WTC11 (cell line): ENCODE results near the gene SLC26A11. TPM values are rescaled to one million over a fixed set of nuclear protein-coding genes. Genes with fewer than 3 reads are reported as not detected.

ENCODE experiments used
- ATAC-seq: fragments of 200-7000 bp; cut with Tn5 transposase; 2 replicates; pipeline ENCODE4 v1.10.0; 2021; ENCODE audit warnings: mild to moderate bottlenecking, moderate library complexity
- CTCF ChIA-PET: fragments of 300-600 bp; sonication (Branson Sonifier 250); formaldehyde crosslinking; loops from one replicate; lab custom pipeline; 2021; ENCODE audit warnings: antibody characterized with exemption; lab: Charles Lee
- POLR2A ChIA-PET: fragments of 350-600 bp; sonication (Branson Sonifier 250); formaldehyde crosslinking; loops from one replicate; lab custom pipeline; 2021; ENCODE audit warnings: antibody characterized with exemption; lab: Charles Lee
- DNase-seq: peaks from one replicate; pipeline ENCODE4 v3.0.0; 2021; ENCODE audit warnings: low spot score
- H3K27ac Mint-ChIP-seq: 2 replicates; pipeline ENCODE4 v1.8.0; 2021; ENCODE audit warnings: mixed read lengths
- H3K27me3 Mint-ChIP-seq: 2 replicates; pipeline ENCODE4 v1.8.0; 2021; ENCODE audit warnings: low read depth, mild to moderate bottlenecking, moderate library complexity, mixed read lengths
- H3K36me3 Mint-ChIP-seq: 2 replicates; pipeline ENCODE4 v1.8.0; 2021; ENCODE audit warnings: mixed read lengths
- H3K4me1 Mint-ChIP-seq: 2 replicates; pipeline ENCODE4 v1.8.0; 2022; ENCODE audit warnings: mixed read lengths
- H3K4me3 Mint-ChIP-seq: 2 replicates; pipeline ENCODE4 v1.8.0; 2021; ENCODE audit warnings: mild to moderate bottlenecking, moderate library complexity, mixed read lengths
- H3K9me3 Mint-ChIP-seq: 2 replicates; pipeline ENCODE4 v1.8.0; 2021; ENCODE audit warnings: mixed read lengths
- AR ChIP-seq: fragments of 250-450 bp; sonication (Bioruptor Pico); IDR thresholded peaks from 2 replicates; pipeline ENCODE4 v1.9.0; 2021; ENCODE audit warnings: mild to moderate bottlenecking
- CBFB ChIP-seq: sonication (generic); formaldehyde crosslinking; IDR thresholded peaks from 2 replicates; pipeline ENCODE4 v1.8.1; 2022; ENCODE audit warnings: mild to moderate bottlenecking, low read depth, missing genetic modification reagents
- CTCF ChIP-seq: fragments of 200-600 bp; IDR thresholded peaks from 2 replicates; pipeline ENCODE4 v1.8.0; 2022; ENCODE audit warnings: antibody characterized with exemption
- E2F5 ChIP-seq: sonication (generic); formaldehyde crosslinking; IDR thresholded peaks from 2 replicates; pipeline ENCODE4 v1.8.1; 2022; ENCODE audit warnings: mild to moderate bottlenecking, moderate library complexity, missing genetic modification reagents
- FOXK1 ChIP-seq: sonication (generic); formaldehyde crosslinking; IDR thresholded peaks from 2 replicates; pipeline ENCODE4 v1.8.0; 2022; ENCODE audit warnings: mild to moderate bottlenecking, moderate library complexity, missing genetic modification reagents
- HMGA2 ChIP-seq: fragments of 250-450 bp; sonication (Bioruptor Pico); IDR thresholded peaks from 2 replicates; pipeline ENCODE4 v1.4.0; 2021; ENCODE audit warnings: mild to moderate bottlenecking, moderate library complexity
- MLX ChIP-seq: sonication (generic); formaldehyde crosslinking; IDR thresholded peaks from 2 replicates; pipeline ENCODE4 v1.8.1; 2023; ENCODE audit warnings: mild to moderate bottlenecking, missing genetic modification reagents, moderate library complexity
- NR2C2 ChIP-seq: sonication (generic); formaldehyde crosslinking; IDR thresholded peaks from 2 replicates; pipeline ENCODE4 v1.8.0; 2022; ENCODE audit warnings: mild to moderate bottlenecking, missing genetic modification reagents
- NR3C1 ChIP-seq: sonication (generic); formaldehyde crosslinking; conservative IDR thresholded peaks from 2 replicates; pipeline ENCODE4 v1.8.1; 2023; ENCODE audit warnings: low read depth, mild to moderate bottlenecking, missing genetic modification reagents
- RELA ChIP-seq: sonication (generic); formaldehyde crosslinking; IDR thresholded peaks from 2 replicates; pipeline ENCODE4 v1.8.1; 2022; ENCODE audit warnings: missing genetic modification reagents, mild to moderate bottlenecking, borderline replicate concordance
- RORB ChIP-seq: fragments of 250-450 bp; sonication (Bioruptor Pico); IDR thresholded peaks from 2 replicates; pipeline ENCODE4 v1.9.0; 2021; ENCODE audit warnings: mild to moderate bottlenecking
- SOX15 ChIP-seq: fragments of 250-450 bp; sonication (Bioruptor Pico); IDR thresholded peaks from 2 replicates; pipeline ENCODE4 v1.9.0; 2021; ENCODE audit warnings: mild to moderate bottlenecking
- STAT6 ChIP-seq: sonication (generic); formaldehyde crosslinking; conservative IDR thresholded peaks from 2 replicates; pipeline ENCODE4 v1.8.1; 2023; ENCODE audit warnings: mild to moderate bottlenecking, low read depth, missing genetic modification reagents, moderate library complexity
- TEAD1 ChIP-seq: sonication (generic); formaldehyde crosslinking; IDR thresholded peaks from 2 replicates; pipeline ENCODE4 v1.8.0; 2022; ENCODE audit warnings: mild to moderate bottlenecking, missing genetic modification reagents
- TEAD4 ChIP-seq: sonication (generic); formaldehyde crosslinking; IDR thresholded peaks from 2 replicates; pipeline ENCODE4 v1.8.0; 2022; ENCODE audit warnings: mild to moderate bottlenecking, missing genetic modification reagents
- ZNF219 ChIP-seq: sonication (generic); formaldehyde crosslinking; IDR thresholded peaks from 2 replicates; pipeline ENCODE4 v1.8.0; 2023; ENCODE audit warnings: missing genetic modification reagents, mild to moderate bottlenecking, borderline replicate concordance
- ZNF416 ChIP-seq: fragments of 250-450 bp; sonication (Bioruptor Pico); IDR thresholded peaks from 2 replicates; pipeline ENCODE4 v1.9.0; 2021; ENCODE audit warnings: mild to moderate bottlenecking, inconsistent platforms
- ZNF532 ChIP-seq: fragments of 250-450 bp; sonication (Bioruptor Pico); IDR thresholded peaks from 2 replicates; pipeline ENCODE4 v1.9.0; 2021; ENCODE audit warnings: mild to moderate bottlenecking, borderline replicate concordance
- ZNF671 ChIP-seq: fragments of 250-450 bp; sonication (Bioruptor Pico); IDR thresholded peaks from 2 replicates; pipeline ENCODE4 v1.8.0; 2021; ENCODE audit warnings: mild to moderate bottlenecking
- total RNA-seq: library from RNA; stranded (reverse); gene quantifications from 3 replicates; pipeline ENCODE4 v1.2.3, GENCODE V29; 2021

The SLC26A11 gene
- total RNA-seq, 1 experiment from 2014 or later, result 26.4 TPM

- TF ChIP-seq E2F5 (CRISPR knock-in tag) (no peak), ZNF416 (CRISPR knock-in tag) (no peak), HMGA2 (CRISPR knock-in tag) (no peak), SOX15 (CRISPR knock-in tag) (no peak), ZNF671 (CRISPR knock-in tag) (no peak), CBFB (CRISPR knock-in tag) (no peak)
Observed at GRCh38 chr17:80212511-80212910, 7.7 kb upstream of the SLC26A11 start (continued).

GRCh38 chr17:80212962-80213642 lies 7.1 kb upstream of the SLC26A11 start:
- no peak overlapping the region for H3K27ac Mint-ChIP-seq
- DNase-seq (no peak), ATAC-seq (no peak)
- H3K4me3 Mint-ChIP-seq, result no peak overlapping the region
- TF ChIP-seq FOXK1 (CRISPR knock-in tag), result no peak
- TF ChIP-seq AR (CRISPR knock-in tag), result no peak
- no peak for TF ChIP-seq CTCF
- TF ChIP-seq NR2C2 (CRISPR knock-in tag), result no peak
- TF ChIP-seq RORB (CRISPR knock-in tag), result no peak
- no peak for TF ChIP-seq ZNF416 (CRISPR knock-in tag)
- no peaks in the 10 kb centered on the region for H3K4me1 Mint-ChIP-seq
- peaks cover 16% of the 10 kb centered on the region for H3K36me3 Mint-ChIP-seq
- no peaks in the 10 kb centered on the region for H3K27me3 Mint-ChIP-seq
- ChIA-PET CTCF (no interaction called here), POLR2A (no interaction called here)
- no peaks in the 10 kb centered on the region for H3K9me3 Mint-ChIP-seq

- Mint-ChIP-seq H3K4me1 (no peaks in the 10 kb centered on the region), H3K36me3 (peaks cover 16% of the 10 kb centered on the region), H3K4me3 (no peak overlapping the region), H3K27me3 (no peaks in the 10 kb centered on the region), H3K27ac (no peak overlapping the region), H3K9me3 (no peaks in the 10 kb centered on the region)
- ATAC-seq, result no peak
- DNase-seq, result no peak
- ChIA-PET CTCF (no interaction called here), POLR2A (no interaction called here)
- TF ChIP-seq RELA (CRISPR knock-in tag), result no peak
- no peak for TF ChIP-seq ZNF219 (CRISPR knock-in tag)
- no peak for TF ChIP-seq MLX (CRISPR knock-in tag)
- no peak for TF ChIP-seq NR2C2 (CRISPR knock-in tag)
- no peak for TF ChIP-seq TEAD1 (CRISPR knock-in tag)
- no peak for TF ChIP-seq TEAD4 (CRISPR knock-in tag)
- TF ChIP-seq STAT6 (CRISPR knock-in tag), result no peak
- no peak for TF ChIP-seq ZNF532 (CRISPR knock-in tag)
- no peak for TF ChIP-seq NR3C1
Observed at GRCh38 chr17:80213643-80213975, 6.6 kb upstream of the SLC26A11 start.
